ENCODE results near the gene UNC13B. TPM values are rescaled to one million over a fixed set of nuclear protein-coding genes. Genes with fewer than 3 reads are reported as not detected.
A peak's percentile ranks its signal among the peaks of the same experiment; 100 is the strongest.
"Not testable (repeated sequence)": the region's sequence is repeated elsewhere in the genome, so short reads cannot be mapped to it uniquely, and the experiment has no call there.

The UNC13B gene
- total and polyA plus RNA-seq, 2 of the 13 experiments (the other 11 are each of a cell fraction or from before 2014, with no cell fraction given), result 14.0 to 18.3 TPM

- H3K27me3 ChIP-seq (ENCODE audit: control insufficient read depth in 1 of 2, insufficient read depth in 2 of 2, low read length in 2 of 2); BruUV-seq (replicated peaks); in situ Hi-C loops (cut with HindIII; ENCODE audit: extremely low pct_ligation_motif_present, low pct_unique_long_range_greater_than_20kb); POLR2A ChIA-PET; H3K4me2 ChIP-seq (ENCODE audit: low read depth, low read length); DNase-seq (ENCODE audit: low spot score); H3K9me3 ChIP-seq (ENCODE audit: low read length); H3K27ac ChIP-seq (ENCODE audit: extremely low read length, insufficient read depth, low read length); H3K36me3 ChIP-seq (replicated peaks in 1 of 2; ENCODE audit: control insufficient read depth in 1 of 2, insufficient read depth in 2 of 2, low read length in 2 of 2); FAIRE-seq; H2AFZ ChIP-seq (ENCODE audit: low read length); H3K4me3 ChIP-seq (replicated peaks in 1 of 3; ENCODE audit: insufficient read depth in 1 of 3, low read depth in 2 of 3, low read length in 3 of 3); intact Hi-C loops (cut with micrococcal nuclease; ENCODE audit: unreplicated experiment); H3K79me2 ChIP-seq (ENCODE audit: insufficient read depth, low read length); ATAC-seq; CTCF ChIA-PET (ENCODE audit: low intra/inter-chr PET ratio, low total read pairs); H4K20me1 ChIP-seq (ENCODE audit: insufficient read depth, low read length); H3K9ac ChIP-seq (ENCODE audit: insufficient read depth, low read depth, low read length): not testable (repeated sequence)
- peaks cover 26% of the 10 kb centered on the region for H3K4me1 ChIP-seq (ENCODE audit: insufficient read depth, low read length)
- peak; percentile 36; the same call in 1 of the 2 replicates for TF ChIP-seq ZNF687 (CRISPR knock-in tag; IDR thresholded peaks at IDR 0.05)
- 95% methylated on average over 8 of the region's 56 CpGs for WGBS (ENCODE audit: low lambda C conversion rate)
Measured at GRCh38 chr9:35182996-35183754, 21.4 kb downstream of the UNC13B start.

- FAIRE-seq; POLR2A ChIA-PET; H3K36me3 ChIP-seq (replicated peaks in 1 of 2; ENCODE audit: control insufficient read depth in 1 of 2, insufficient read depth in 2 of 2, low read length in 2 of 2); CTCF ChIA-PET (ENCODE audit: low intra/inter-chr PET ratio, low total read pairs); H2AFZ ChIP-seq (ENCODE audit: low read length); H3K9me3 ChIP-seq (ENCODE audit: low read length); H3K9ac ChIP-seq (ENCODE audit: insufficient read depth, low read depth, low read length); H3K4me2 ChIP-seq (ENCODE audit: low read depth, low read length); H4K20me1 ChIP-seq (ENCODE audit: insufficient read depth, low read length); H3K4me3 ChIP-seq (replicated peaks in 1 of 3; ENCODE audit: insufficient read depth in 1 of 3, low read depth in 2 of 3, low read length in 3 of 3); BruUV-seq (replicated peaks); H3K27ac ChIP-seq (ENCODE audit: extremely low read length, insufficient read depth, low read length); in situ Hi-C loops (cut with HindIII; ENCODE audit: extremely low pct_ligation_motif_present, low pct_unique_long_range_greater_than_20kb); H3K79me2 ChIP-seq (ENCODE audit: insufficient read depth, low read length); ATAC-seq; DNase-seq (ENCODE audit: low spot score); intact Hi-C loops (cut with micrococcal nuclease; ENCODE audit: unreplicated experiment); H3K27me3 ChIP-seq (ENCODE audit: control insufficient read depth in 1 of 2, insufficient read depth in 2 of 2, low read length in 2 of 2): not testable (repeated sequence)
- peaks cover 26% of the 10 kb centered on the region for H3K4me1 ChIP-seq (ENCODE audit: insufficient read depth, low read length)
- WGBS (ENCODE audit: low lambda C conversion rate), result 95% methylated on average over 25 of the region's 53 CpGs
Measured at GRCh38 chr9:35183755-35184480, 22.1 kb downstream of the UNC13B start.
